Skeletal muscle cell (primary cell): Measurements from ENCODE around the gene PRR35.

Experiments
- DNase-seq: peaks from one replicate; pipeline ENCODE4 v3.0.0-alpha.2; 2010; ENCODE audit warnings: low read depth
- H3K4me3 ChIP-seq: 2 replicates; pipeline ENCODE4 v1.5.1; 2011; ENCODE audit warnings: low read depth, mild to moderate bottlenecking, control low read depth, low read length, moderate library complexity

Gene PRR35

DNA sequence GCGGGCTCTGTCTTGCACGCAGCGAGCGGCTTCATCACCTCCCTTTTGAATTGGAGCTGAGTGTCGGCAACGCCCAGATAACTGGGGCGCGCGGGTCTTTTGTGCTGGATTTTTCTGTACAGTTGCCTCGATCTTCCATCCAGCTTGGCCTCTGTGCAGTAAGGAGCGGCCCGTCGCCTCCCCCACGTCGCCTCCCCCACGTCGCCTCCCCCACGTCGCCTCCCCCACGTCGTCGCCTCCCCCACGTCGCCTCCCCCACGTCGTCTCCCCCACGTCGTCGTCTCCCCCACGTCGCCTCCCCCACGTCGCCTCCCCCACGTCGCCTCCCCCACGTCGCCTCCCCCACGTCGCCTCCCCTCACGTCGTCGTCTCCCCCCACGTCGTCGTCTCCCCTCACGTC, 15.7 kb upstream of the PRR35 start:
- no peak for DNase-seq
- H3K4me3 ChIP-seq = no peak overlapping the region

DNA sequence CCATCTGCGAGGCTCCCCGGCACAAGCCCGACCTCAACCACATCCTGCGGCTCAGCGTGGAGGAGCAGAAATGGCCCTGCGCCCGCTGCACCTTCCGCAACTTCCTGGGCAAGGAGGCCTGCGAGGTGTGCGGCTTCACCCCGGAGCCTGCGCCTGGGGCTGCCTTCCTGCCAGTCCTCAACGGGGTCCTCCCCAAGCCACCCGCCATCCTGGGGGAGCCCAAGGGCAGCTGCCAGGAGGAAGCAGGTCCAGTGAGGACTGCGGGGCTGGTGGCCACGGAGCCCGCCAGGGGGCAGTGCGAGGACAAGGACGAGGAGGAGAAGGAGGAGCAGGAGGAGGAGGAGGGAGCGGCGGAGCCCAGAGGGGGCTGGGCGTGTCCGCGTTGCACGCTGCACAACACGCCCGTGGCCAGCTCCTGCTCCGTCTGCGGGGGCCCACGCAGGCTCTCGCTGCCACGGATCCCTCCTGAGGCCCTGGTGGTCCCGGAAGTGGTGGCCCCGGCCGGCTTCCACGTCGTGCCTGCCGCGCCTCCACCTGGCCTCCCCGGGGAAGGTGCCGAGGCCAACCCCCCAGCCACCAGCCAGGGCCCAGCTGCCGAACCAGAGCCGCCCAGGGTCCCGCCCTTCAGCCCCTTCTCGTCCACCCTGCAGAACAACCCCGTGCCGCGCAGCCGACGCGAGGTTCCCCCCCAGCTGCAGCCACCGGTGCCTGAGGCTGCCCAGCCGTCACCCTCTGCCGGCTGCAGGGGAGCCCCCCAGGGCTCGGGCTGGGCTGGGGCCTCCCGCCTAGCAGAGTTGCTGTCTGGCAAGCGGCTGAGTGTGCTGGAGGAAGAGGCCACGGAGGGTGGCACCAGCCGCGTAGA, 13.1 kb upstream of the PRR35 start:
- DNase-seq = no peak
- no peak overlapping the region for H3K4me3 ChIP-seq

GRCh38 chr16:548586-548985, 11.6 kb upstream of the PRR35 start:
- no peak for DNase-seq
- no peak overlapping the region for H3K4me3 ChIP-seq

GRCh38 chr16:549544-550263, 10.5 kb upstream of the PRR35 start:
- DNase-seq = no peak
- no peak overlapping the region for H3K4me3 ChIP-seq

DNA sequence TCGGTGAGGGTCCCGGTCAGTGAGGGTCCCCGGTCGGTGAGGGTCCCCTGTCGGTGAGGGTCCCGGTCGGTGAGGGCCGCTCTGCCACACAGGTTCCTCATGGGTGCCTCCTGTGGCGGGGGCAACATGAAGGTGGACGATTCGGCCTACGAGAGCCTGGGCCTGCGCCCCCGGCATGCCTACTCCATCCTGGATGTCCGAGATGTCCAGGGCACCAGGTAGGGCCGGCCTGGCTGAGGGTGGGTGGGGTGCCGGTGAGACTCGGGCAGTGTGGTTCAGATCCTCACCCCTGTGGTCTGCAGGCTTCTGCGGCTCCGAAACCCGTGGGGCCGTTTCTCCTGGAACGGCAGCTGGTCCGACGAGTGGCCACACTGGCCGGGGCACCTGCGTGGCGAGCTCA, 9.0 kb upstream of the PRR35 start:
- no peak overlapping the region for H3K4me3 ChIP-seq
- no peak for DNase-seq

DNA sequence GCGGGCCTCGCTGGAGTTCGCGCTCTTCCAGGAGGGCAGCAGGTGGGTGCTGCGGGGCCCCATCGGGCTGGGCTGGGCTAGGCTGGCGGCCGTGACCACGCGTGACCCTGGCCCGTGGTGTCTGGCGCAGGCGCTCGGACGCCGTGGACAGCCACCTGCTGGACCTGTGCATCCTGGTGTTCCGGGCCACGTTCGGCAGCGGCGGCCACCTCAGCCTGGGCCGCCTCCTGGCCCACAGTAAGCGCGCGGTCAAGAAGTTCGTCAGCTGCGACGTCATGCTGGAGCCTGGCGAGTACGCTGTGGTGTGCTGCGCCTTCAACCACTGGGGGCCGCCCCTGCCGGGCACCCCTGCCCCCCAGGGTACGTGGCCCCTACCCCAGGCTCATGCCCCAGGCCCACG, 8.0 kb upstream of the PRR35 start:
- H3K4me3 ChIP-seq = no peak overlapping the region

GRCh38 chr16:553601-554296, 6.4 kb upstream of the PRR35 start:
- no peak overlapping the region for H3K4me3 ChIP-seq
- DNase-seq = no peak

More for the DNA sequence above, 8.0 kb upstream of the PRR35 start:
- no peak for DNase-seq

DNA sequence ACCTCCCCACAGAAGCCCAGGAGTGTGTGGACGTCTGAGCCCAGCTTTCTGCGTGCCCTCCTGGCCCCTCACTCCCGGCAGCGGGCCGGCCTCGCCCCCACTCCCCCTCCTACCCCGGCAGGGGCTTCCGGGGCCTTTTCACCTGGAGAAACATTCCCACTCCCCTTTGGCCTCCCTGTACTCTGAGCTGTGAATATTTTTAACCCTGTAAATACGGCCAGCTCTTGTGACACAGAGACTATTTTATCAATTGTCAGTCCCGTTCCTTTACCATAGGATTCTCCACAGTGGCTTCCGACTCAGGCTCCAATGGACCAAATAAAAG, 5.9 kb upstream of the PRR35 start:
- no peak overlapping the region for H3K4me3 ChIP-seq
- DNase-seq = no peak

GRCh38 chr16:554640-555365, 5.4 kb upstream of the PRR35 start:
- no peak overlapping the region for H3K4me3 ChIP-seq
- DNase-seq = no peak

GRCh38 chr16:555528-556473, 4.4 kb upstream of the PRR35 start:
- no peak for DNase-seq
- no peak overlapping the region for H3K4me3 ChIP-seq

DNA sequence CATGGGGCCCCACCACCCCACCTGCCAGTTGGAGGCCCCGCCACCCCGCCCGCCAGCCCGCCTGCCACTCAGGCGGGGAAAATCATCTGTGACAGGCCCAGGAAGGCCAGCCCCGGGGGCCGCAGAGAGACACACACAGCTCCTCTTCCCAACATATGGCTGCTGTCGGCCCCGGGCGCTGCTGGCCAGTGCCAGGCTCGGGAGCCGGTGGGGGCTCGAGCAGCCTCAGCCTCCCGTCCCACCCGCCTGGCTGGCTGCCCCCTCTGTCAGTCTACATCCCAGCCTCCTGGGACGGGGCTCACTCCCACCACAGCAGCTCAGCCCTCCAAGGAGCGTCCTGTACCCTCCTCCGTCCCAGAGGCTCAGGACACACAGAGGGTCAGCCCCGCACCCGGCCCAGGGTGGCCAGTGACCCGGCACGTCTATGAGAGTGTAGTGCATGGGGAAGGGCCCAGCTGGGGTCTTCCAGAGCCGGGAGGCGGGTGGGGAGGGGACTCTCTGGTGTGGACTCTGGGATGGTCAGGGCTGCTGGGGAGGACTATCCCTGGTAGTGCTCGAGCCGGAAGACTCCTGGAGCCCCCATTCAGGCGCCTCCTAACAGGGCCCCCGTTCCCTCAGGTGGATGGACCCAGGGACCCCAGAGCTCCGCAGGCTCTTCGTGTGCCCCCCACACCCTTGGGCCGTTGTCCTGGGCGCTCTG, 3.6 kb upstream of the PRR35 start:
- no peak for DNase-seq
- H3K4me3 ChIP-seq = no peak overlapping the region

DNA sequence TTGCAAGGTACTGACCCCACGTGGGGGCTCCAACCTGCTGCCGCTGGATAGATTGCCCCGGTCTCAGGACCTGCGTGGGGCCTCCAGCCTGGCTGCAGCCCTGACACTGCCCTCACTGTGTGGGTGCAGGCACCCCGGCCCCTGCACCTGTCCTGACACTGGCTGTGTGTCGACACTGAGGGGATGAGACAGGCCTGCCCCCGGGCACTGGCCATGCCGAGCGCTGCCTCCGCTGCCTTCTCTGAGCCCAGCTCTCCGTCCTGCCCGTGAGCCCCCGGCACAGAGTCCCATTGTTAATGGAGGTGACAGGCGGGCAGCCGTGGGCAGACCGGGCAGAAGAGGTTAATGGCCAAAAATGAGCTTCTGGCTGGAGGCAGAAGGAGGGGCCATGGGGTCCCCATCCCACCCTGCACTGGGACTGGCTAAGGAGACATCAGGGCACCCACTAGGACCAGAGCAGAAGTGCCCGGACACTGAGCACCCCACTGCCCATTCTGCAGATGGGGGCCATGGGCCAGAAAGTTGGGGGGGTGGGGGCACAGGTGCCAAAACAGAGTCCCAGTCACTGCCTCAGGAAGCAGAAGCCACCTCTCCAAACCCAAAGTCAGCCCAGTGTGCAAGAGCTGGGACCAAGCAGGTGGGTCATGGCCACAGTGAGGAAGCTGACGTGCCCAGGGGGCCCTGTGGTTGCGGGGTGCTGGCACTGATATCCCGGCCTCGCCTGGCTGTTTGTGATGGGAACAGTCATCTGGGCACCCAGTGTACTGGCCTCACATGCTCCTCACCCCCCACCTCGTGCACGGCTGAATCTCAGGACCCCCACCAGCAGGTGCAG, 2.5 kb upstream of the PRR35 start:
- no peak for DNase-seq
- H3K4me3 ChIP-seq = no peak overlapping the region

- H3K4me3 ChIP-seq = no peak overlapping the region
Measured at GRCh38 chr16:558298-559020, 1.7 kb upstream of the PRR35 start.

DNA sequence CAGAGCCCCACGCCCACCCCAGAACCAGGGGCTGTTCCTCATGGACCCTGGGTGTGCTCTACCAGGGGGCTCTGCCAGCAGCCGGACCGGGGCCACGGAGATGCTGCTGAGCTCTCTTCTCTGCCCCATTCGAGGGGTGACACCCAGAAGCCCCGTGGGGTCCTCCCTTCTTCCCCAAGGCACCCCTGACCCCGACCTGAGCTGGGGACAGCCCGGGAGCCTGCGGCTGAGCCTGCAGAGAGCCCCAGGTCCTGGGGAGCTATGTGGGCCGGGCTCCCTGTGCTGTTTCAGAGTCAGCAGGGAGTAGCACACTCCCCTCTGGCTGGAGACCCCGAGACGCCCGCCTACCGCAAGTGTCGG, 1.2 kb upstream of the PRR35 start:
- no peak for DNase-seq
- no peak overlapping the region for H3K4me3 ChIP-seq

More at GRCh38 chr16:558298-559020, 1.7 kb upstream of the PRR35 start:
- no peak for DNase-seq

DNA sequence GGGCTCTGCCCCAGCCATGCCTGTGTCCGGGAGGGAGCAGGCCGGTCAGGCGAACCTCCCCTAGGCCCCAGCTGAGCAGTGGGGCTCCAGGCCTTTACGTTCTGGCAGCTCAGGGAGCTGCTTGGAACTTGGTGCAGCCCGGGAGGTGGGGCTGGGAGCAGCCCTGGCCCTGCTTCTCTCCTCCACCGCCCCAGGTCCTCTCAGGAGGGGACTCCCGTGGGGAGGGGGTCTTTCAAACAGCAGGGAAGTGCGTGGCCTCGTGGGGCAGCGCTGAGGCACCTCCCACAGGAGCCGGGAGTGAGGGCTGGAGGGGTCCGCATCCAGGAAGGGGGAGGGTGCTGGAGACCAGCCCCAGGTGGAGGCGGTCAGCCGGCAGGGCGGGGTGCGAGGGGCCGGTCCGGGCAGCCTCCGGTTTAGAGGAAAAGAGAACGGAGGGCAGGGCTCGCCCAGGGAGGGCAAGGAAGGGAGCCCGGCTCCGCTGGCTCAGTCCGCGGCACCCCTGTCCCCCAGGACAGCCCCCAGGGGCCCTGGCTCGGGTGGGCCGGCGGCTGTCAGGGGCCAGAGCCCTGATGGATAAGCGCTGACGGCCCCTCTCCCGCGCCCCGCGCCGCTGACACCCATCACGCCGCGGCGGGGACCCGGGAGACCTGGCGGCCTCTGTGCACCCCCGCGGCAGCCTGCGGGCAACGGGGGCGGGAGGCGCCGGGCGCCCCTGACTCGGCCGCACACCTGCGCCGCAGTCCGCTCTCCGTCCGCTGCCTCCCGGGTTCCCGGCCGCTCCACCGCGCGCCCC, 587 bp upstream of the PRR35 start:
- no peak overlapping the region for H3K4me3 ChIP-seq

More for the DNA sequence above, 587 bp upstream of the PRR35 start:
- no peak for DNase-seq
